GM23338 (cell line): ENCODE data around the gene ADM2. TPM values are rescaled to one million over a fixed set of nuclear protein-coding genes. Genes with fewer than 3 reads are reported as not detected.

ENCODE experiments used
- ATAC-seq: fragments of 200-7000 bp; cut with Tn5 transposase; 3 replicates; pipeline ENCODE4 v1.9.1; 2020
- DNase-seq: peaks from one replicate; pipeline ENCODE4 v3.0.0-alpha.2; 2015; ENCODE audit warnings: low spot score
- H2AFZ ChIP-seq: fragments of 200-600 bp; sonication (generic); 2 replicates; pipeline ENCODE4 v1.8.0; 2016; ENCODE audit warnings: antibody characterized with exemption, mild to moderate bottlenecking, moderate library complexity
- H3F3A ChIP-seq: fragments of 200-600 bp; sonication (generic); replicated peaks from 2 replicates; pipeline ENCODE4 v1.8.0; 2017; ENCODE audit warnings: antibody characterized with exemption, mixed run types, low read depth
- H3K27ac ChIP-seq: fragments of 200-600 bp; sonication (generic); 2 replicates; pipeline ENCODE4 v1.6.1; 2016; ENCODE audit warnings: low read depth
- H3K27me3 ChIP-seq: fragments of 200-600 bp; sonication (generic); 2 replicates; pipeline ENCODE4 v1.8.0; 2016; ENCODE audit warnings: mild to moderate bottlenecking, mixed run types, moderate library complexity; ENCODE audit not compliant: insufficient read depth
- H3K36me3 ChIP-seq: fragments of 200-600 bp; sonication (generic); 2 replicates; pipeline ENCODE4 v1.8.0; 2016; ENCODE audit warnings: mild to moderate bottlenecking; ENCODE audit not compliant: insufficient read depth
- H3K4me1 ChIP-seq: fragments of 200-600 bp; sonication (generic); 2 replicates; pipeline ENCODE4 v1.8.0; 2016; ENCODE audit warnings: mild to moderate bottlenecking, moderate library complexity; ENCODE audit not compliant: insufficient read depth
- H3K4me2 ChIP-seq: fragments of 200-600 bp; sonication (generic); 2 replicates; pipeline ENCODE4 v1.7.1; 2017; ENCODE audit warnings: mixed run types
- H3K4me3 ChIP-seq: fragments of 200-600 bp; sonication (generic); 2 replicates; pipeline ENCODE4 v1.6.1; 2016; ENCODE audit warnings: mixed run types
- H3K79me2 ChIP-seq: fragments of 200-600 bp; sonication (generic); replicated peaks from 2 replicates; pipeline ENCODE4 v1.8.0; 2017; ENCODE audit warnings: mild to moderate bottlenecking; ENCODE audit not compliant: insufficient read depth
- H3K9me2 ChIP-seq: fragments of 200-600 bp; sonication (generic); 2 replicates; pipeline ENCODE4 v1.8.0; 2017; ENCODE audit not compliant: insufficient read depth
- H4K20me1 ChIP-seq: fragments of 200-600 bp; sonication (generic); replicated peaks from 2 replicates; pipeline ENCODE4 v1.8.0; 2017; ENCODE audit warnings: mild to moderate bottlenecking; ENCODE audit not compliant: insufficient read depth
- H3K27ac Mint-ChIP-seq: 2 replicates; pipeline ENCODE4 v1.8.0; 2020; ENCODE audit warnings: inconsistent platforms, mild to moderate bottlenecking, moderate library complexity, mixed read lengths
- H3K27me3 Mint-ChIP-seq: 3 replicates; pipeline ENCODE4 v1.8.0; 2022; ENCODE audit warnings: low read depth, mild to moderate bottlenecking, moderate library complexity, mixed read lengths, inconsistent platforms; ENCODE audit not compliant: insufficient read depth, poor library complexity
- H3K36me3 Mint-ChIP-seq: 3 replicates; pipeline ENCODE4 v1.8.0; 2021; ENCODE audit warnings: low read depth, mild to moderate bottlenecking, inconsistent platforms, moderate library complexity, mixed read lengths
- H3K4me1 Mint-ChIP-seq: 3 replicates; pipeline ENCODE4 v1.8.0; 2020; ENCODE audit warnings: mild to moderate bottlenecking, inconsistent platforms, mixed read lengths
- H3K4me3 Mint-ChIP-seq: 3 replicates; pipeline ENCODE4 v1.8.0; 2021; ENCODE audit warnings: moderate library complexity, mild to moderate bottlenecking, inconsistent platforms, mixed read lengths
- H3K9me3 Mint-ChIP-seq: 3 replicates; pipeline ENCODE4 v1.8.0; 2020; ENCODE audit warnings: moderate library complexity, mild to moderate bottlenecking, inconsistent platforms, mixed read lengths
- CREB1 ChIP-seq: fragments of 250-450 bp; sonication (Bioruptor Pico); IDR thresholded peaks from 2 replicates; pipeline ENCODE4 v1.5.0; 2020; ENCODE audit warnings: low read depth, mild to moderate bottlenecking, moderate library complexity
- EZH2 ChIP-seq: fragments of 200-600 bp; sonication (generic); IDR thresholded peaks from one replicate; pipeline ENCODE4 v1.8.0; 2017; ENCODE audit warnings: antibody characterized with exemption, mild to moderate bottlenecking, low read depth; ENCODE audit not compliant: unreplicated experiment
- EZH2phosphoT487 ChIP-seq: fragments of 200-600 bp; sonication (generic); IDR thresholded peaks from one replicate; pipeline ENCODE4 v1.8.1; 2018; ENCODE audit warnings: antibody characterized with exemption; ENCODE audit not compliant: unreplicated experiment
- JUNB ChIP-seq: IDR thresholded peaks from one replicate; pipeline ENCODE4 v1.6.1; 2016; ENCODE audit warnings: antibody characterized with exemption; ENCODE audit not compliant: unreplicated experiment
- NANOG ChIP-seq: IDR thresholded peaks from 2 replicates; pipeline ENCODE4 v1.6.1; 2016; ENCODE audit warnings: antibody characterized with exemption, borderline replicate concordance
- POLR2AphosphoS5 ChIP-seq: IDR thresholded peaks from 2 replicates; pipeline ENCODE4 v1.6.1; 2016; ENCODE audit warnings: antibody characterized with exemption, low read depth
- STAT1 ChIP-seq: IDR thresholded peaks from one replicate; pipeline ENCODE4 v1.6.1; 2016; ENCODE audit warnings: antibody characterized with exemption; ENCODE audit not compliant: unreplicated experiment
- ZNF114 ChIP-seq: fragments of 250-450 bp; sonication (Bioruptor Pico); IDR thresholded peaks from 2 replicates; pipeline ENCODE4 v1.5.0; 2020; ENCODE audit warnings: mild to moderate bottlenecking, moderate library complexity
- ZNF331 ChIP-seq: fragments of 250-450 bp; sonication (Bioruptor Pico); IDR thresholded peaks from 2 replicates; pipeline ENCODE4 v1.5.0; 2020; ENCODE audit warnings: low read depth, mild to moderate bottlenecking, moderate library complexity
- polyA plus RNA-seq: library from polyadenylated mRNA; unstranded; fragments of >200 nt; fragmentation: Nextera tagmentation; extraction: Ambion mirVana; gene quantifications from 2 replicates; pipeline ENCODE4 v1.2.1, GENCODE V29; 2016
- total RNA-seq: library from RNA; depleted of rRNA; stranded (reverse); fragments of >200 nt; shearing (Covaris generic); gene quantifications from 2 replicates; pipeline ENCODE4 v1.2.3, GENCODE V29; 2014
- TF ChIP-seq, protein P1 (sequence below), 2 experiments: fragments of 200-600 bp in 1 of 2; sonication (generic) in 1 of 2; conservative IDR thresholded peaks; 2 replicates each; pipeline versions ENCODE4 v1.5.1 to v1.6.1; 2016 to 2017; ENCODE audit warnings: antibody characterized with exemption in 2 of 2, low read depth in 2 of 2, mild to moderate bottlenecking in 2 of 2, moderate library complexity in 1 of 2
- TF ChIP-seq, protein P2 (sequence below): IDR thresholded peaks from 2 replicates; pipeline ENCODE4 v1.6.1; 2016; ENCODE audit warnings: antibody characterized with exemption
- TF ChIP-seq, protein P3 (sequence below): IDR thresholded peaks from one replicate; pipeline ENCODE4 v1.6.1; 2018; ENCODE audit warnings: antibody characterized with exemption; ENCODE audit not compliant: unreplicated experiment

The ADM2 gene
- total and polyA plus RNA-seq, 2 experiments from 2014 or later = 3.3 to 7.1 TPM

DNA sequence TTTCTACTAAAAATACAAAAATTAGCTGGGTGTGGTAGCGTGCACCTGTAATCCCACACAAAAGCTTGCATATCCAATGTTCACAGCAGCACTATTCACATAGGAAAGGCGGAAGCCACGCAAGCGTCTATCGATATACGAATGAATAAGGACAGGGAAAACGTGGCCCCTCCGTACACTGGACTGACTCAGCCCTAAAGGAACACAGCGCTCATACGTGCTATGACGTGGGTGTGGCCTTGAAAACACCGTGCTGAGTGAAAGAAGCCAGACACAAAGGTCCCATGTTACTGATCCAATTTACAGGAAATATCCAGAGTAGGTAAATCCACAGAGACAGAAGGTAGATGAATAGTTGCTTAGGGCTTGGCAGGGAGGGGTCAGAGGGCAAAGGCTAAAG is 19.1 kb downstream of the ADM2 start:
- no peaks in the 10 kb centered on the region for H3K9me3 Mint-ChIP-seq
- no peak overlapping the region for H3K27ac Mint-ChIP-seq
- peaks cover 14% of the 10 kb centered on the region for H3K27me3 Mint-ChIP-seq
- peaks cover 3% of the 10 kb centered on the region; the same call in 2 of the 3 replicates for H3K4me1 Mint-ChIP-seq
- no peak overlapping the region for H2AFZ ChIP-seq
- no peak overlapping the region for H3K27ac ChIP-seq
- H3F3A ChIP-seq = peaks cover 5% of the 10 kb centered on the region; the same call in 1 of the 2 replicates
- DNase-seq = no peak
- no peaks in the 10 kb centered on the region for H3K9me2 ChIP-seq
- H3K4me2 ChIP-seq = no peak overlapping the region
- no peak for TF ChIP-seq POLR2AphosphoS5
- TF ChIP-seq EZH2 = no peak
- TF ChIP-seq, protein P1, sequence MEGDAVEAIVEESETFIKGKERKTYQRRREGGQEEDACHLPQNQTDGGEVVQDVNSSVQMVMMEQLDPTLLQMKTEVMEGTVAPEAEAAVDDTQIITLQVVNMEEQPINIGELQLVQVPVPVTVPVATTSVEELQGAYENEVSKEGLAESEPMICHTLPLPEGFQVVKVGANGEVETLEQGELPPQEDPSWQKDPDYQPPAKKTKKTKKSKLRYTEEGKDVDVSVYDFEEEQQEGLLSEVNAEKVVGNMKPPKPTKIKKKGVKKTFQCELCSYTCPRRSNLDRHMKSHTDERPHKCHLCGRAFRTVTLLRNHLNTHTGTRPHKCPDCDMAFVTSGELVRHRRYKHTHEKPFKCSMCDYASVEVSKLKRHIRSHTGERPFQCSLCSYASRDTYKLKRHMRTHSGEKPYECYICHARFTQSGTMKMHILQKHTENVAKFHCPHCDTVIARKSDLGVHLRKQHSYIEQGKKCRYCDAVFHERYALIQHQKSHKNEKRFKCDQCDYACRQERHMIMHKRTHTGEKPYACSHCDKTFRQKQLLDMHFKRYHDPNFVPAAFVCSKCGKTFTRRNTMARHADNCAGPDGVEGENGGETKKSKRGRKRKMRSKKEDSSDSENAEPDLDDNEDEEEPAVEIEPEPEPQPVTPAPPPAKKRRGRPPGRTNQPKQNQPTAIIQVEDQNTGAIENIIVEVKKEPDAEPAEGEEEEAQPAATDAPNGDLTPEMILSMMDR (conservative IDR thresholded peaks at IDR 0.05; ENCODE audit: low read depth in 2 of 2) = no peak
- no peak for TF ChIP-seq ZNF331 (CRISPR knock-in tag)
- no peak for TF ChIP-seq ZNF114 (CRISPR knock-in tag)
- H3K4me3 Mint-ChIP-seq = no peak overlapping the region
- no peak for ATAC-seq
- no peaks in the 10 kb centered on the region for H3K4me1 ChIP-seq
- no peaks in the 10 kb centered on the region for H3K79me2 ChIP-seq
- no peak overlapping the region for H3K4me3 ChIP-seq
- H4K20me1 ChIP-seq = no peaks in the 10 kb centered on the region
- H3K36me3 ChIP-seq = no peaks in the 10 kb centered on the region
- H3K36me3 Mint-ChIP-seq = no peaks in the 10 kb centered on the region; the same call in 2 of the 3 replicates
- H3K27me3 ChIP-seq = no peaks in the 10 kb centered on the region

GRCh38 chr22:50502096-50502495 is 20.8 kb downstream of the ADM2 start:
- Histone ChIP-seq H3K4me3 (no peak overlapping the region), H3K4me1 (no peaks in the 10 kb centered on the region)
- DNase-seq = no peak
- TF ChIP-seq, protein P2, sequence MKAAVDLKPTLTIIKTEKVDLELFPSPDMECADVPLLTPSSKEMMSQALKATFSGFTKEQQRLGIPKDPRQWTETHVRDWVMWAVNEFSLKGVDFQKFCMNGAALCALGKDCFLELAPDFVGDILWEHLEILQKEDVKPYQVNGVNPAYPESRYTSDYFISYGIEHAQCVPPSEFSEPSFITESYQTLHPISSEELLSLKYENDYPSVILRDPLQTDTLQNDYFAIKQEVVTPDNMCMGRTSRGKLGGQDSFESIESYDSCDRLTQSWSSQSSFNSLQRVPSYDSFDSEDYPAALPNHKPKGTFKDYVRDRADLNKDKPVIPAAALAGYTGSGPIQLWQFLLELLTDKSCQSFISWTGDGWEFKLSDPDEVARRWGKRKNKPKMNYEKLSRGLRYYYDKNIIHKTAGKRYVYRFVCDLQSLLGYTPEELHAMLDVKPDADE = no peak
- TF ChIP-seq, protein P1 (conservative IDR thresholded peaks at IDR 0.05; ENCODE audit: low read depth in 2 of 2) = no peak
- TF ChIP-seq EZH2 (no peak), ZNF331 (CRISPR knock-in tag) (no peak), JUNB (no peak), STAT1 (no peak), EZH2phosphoT487 (no peak), CREB1 (CRISPR knock-in tag) (no peak), NANOG (no peak), POLR2AphosphoS5 (no peak)
- TF ChIP-seq, protein P3, sequence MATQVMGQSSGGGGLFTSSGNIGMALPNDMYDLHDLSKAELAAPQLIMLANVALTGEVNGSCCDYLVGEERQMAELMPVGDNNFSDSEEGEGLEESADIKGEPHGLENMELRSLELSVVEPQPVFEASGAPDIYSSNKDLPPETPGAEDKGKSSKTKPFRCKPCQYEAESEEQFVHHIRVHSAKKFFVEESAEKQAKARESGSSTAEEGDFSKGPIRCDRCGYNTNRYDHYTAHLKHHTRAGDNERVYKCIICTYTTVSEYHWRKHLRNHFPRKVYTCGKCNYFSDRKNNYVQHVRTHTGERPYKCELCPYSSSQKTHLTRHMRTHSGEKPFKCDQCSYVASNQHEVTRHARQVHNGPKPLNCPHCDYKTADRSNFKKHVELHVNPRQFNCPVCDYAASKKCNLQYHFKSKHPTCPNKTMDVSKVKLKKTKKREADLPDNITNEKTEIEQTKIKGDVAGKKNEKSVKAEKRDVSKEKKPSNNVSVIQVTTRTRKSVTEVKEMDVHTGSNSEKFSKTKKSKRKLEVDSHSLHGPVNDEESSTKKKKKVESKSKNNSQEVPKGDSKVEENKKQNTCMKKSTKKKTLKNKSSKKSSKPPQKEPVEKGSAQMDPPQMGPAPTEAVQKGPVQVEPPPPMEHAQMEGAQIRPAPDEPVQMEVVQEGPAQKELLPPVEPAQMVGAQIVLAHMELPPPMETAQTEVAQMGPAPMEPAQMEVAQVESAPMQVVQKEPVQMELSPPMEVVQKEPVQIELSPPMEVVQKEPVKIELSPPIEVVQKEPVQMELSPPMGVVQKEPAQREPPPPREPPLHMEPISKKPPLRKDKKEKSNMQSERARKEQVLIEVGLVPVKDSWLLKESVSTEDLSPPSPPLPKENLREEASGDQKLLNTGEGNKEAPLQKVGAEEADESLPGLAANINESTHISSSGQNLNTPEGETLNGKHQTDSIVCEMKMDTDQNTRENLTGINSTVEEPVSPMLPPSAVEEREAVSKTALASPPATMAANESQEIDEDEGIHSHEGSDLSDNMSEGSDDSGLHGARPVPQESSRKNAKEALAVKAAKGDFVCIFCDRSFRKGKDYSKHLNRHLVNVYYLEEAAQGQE = no peak

More at GRCh38 chr22:50502096-50502495, 20.8 kb downstream of the ADM2 start:
- H3K27me3 ChIP-seq = no peaks in the 10 kb centered on the region
- H3K4me2 ChIP-seq = no peak overlapping the region
- no peaks in the 10 kb centered on the region for H3K9me2 ChIP-seq
- no peaks in the 10 kb centered on the region; the same call in 2 of the 3 replicates for H3K36me3 Mint-ChIP-seq
- H3K4me1 Mint-ChIP-seq = peaks cover 3% of the 10 kb centered on the region; the same call in 2 of the 3 replicates
- no peaks in the 10 kb centered on the region for H3K9me3 Mint-ChIP-seq
- no peak overlapping the region for H2AFZ ChIP-seq
- H3K36me3 ChIP-seq = no peaks in the 10 kb centered on the region
- H3F3A ChIP-seq = peaks cover 5% of the 10 kb centered on the region; the same call in 1 of the 2 replicates
- no peak overlapping the region for H3K27ac ChIP-seq
- peaks cover 15% of the 10 kb centered on the region for H3K27me3 Mint-ChIP-seq
- no peak overlapping the region for H3K27ac Mint-ChIP-seq
- ATAC-seq = no peak
- no peaks in the 10 kb centered on the region for H3K79me2 ChIP-seq
- no peaks in the 10 kb centered on the region for H4K20me1 ChIP-seq
- no peak overlapping the region for H3K4me3 Mint-ChIP-seq
